KOPT-K1 (cell line): Measurements from ENCODE around the gene KIF26B.

Source experiments
- H3K27ac ChIP-seq: fragments of 200-600 bp; sonication (generic); 2 replicates; pipeline ENCODE4 v1.5.1; 2016; ENCODE audit warnings: antibody characterized with exemption, mild to moderate bottlenecking, low read depth, low read length; ENCODE audit not compliant: poor library complexity, severe bottlenecking
- H3K36me3 ChIP-seq: fragments of 200-600 bp; sonication (generic); 2 replicates; pipeline ENCODE4 v1.5.1; 2017; ENCODE audit warnings: antibody characterized with exemption, mild to moderate bottlenecking, low read length, moderate library complexity; ENCODE audit not compliant: insufficient read depth
- H3K9me3 ChIP-seq: fragments of 200-600 bp; sonication (generic); 2 replicates; pipeline ENCODE4 v1.5.1; 2017; ENCODE audit warnings: antibody characterized with exemption, low read length, mild to moderate bottlenecking; ENCODE audit not compliant: insufficient read depth, poor library complexity, severe bottlenecking

KIF26B gene

GRCh38 chr1:245552331-245552730 is 397.5 kb downstream of the KIF26B start:
- Histone ChIP-seq H3K9me3 (peaks cover 3% of the 10 kb centered on the region), H3K36me3 (no peaks in the 10 kb centered on the region), H3K27ac (no peak overlapping the region)

DNA sequence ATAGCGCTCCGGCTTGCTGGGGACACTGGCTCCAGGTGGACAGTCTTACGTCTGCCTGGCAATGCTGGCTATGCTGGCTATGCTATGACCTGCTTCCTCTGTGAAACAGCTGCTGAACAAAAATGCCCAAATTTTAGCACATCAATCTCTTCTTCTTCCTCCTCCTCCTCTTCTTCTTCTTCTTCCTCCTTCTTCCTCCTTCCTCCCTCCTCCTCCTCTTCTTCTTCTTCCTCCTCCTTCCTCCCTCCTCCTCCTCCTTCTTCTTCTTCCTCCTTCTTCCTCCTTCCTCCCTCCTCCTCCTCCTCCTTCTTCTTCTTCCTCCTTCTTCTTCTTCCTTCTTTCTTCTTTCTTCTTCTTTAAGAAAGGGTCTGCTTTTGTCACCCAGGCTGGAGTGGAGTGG is 401.3 kb downstream of the KIF26B start:
- no peak overlapping the region for H3K27ac ChIP-seq
- no peaks in the 10 kb centered on the region for H3K36me3 ChIP-seq
- peaks cover 3% of the 10 kb centered on the region for H3K9me3 ChIP-seq

DNA sequence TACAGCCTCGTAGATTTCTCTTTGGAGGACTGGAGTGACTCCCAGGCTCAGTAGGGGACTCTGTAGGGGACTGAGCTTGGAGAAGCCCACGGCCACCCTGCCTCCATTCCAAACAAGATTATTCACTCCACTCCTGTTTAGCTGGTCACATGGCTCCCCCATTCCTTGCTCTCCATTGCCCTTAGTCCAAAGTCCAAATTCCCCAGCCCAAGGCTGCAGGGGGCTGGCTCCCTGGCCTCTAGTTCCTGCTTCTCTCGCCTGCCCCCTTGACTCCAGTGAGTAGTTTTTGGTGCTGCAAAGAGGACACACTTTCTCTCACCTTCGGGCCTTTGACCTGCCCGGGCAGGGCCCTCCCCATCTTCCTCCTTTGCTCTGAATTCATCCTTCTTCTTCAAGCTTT is 403.3 kb downstream of the KIF26B start:
- H3K9me3 ChIP-seq: no peaks in the 10 kb centered on the region

DNA sequence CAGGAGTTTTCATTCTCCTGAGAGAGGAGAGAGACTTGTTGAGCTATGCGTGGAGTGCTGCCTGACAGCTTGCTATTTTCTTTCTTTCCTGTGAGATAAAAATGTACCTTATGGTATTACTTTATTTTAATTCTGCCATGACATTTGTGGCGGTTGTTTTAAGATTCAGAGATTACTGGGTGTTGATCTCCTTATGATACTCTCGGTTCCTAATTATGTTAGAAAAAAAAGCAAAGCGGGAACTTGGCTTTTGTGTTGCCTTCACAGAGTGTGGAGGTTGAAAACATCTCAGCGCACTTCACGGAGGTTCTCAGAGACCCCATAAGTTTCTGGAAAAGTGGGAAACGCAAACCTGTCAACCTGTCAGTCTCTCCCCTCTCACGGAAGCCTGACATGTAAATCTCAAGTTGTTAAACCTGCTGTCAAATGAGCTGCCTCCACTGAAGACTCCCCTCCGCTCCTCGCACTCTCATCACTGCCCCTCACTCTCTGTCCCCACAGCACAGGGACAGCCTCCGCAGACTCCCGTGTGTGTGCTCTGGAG is 405.6 kb downstream of the KIF26B start:
- Histone ChIP-seq H3K27ac (no peak overlapping the region), H3K9me3 (no peaks in the 10 kb centered on the region), H3K36me3 (no peaks in the 10 kb centered on the region)

More for the DNA sequence above, 403.3 kb downstream of the KIF26B start:
- no peak overlapping the region for H3K27ac ChIP-seq
- no peaks in the 10 kb centered on the region for H3K36me3 ChIP-seq

- Histone ChIP-seq H3K36me3 (no peaks in the 10 kb centered on the region), H3K9me3 (peaks cover 7% of the 10 kb centered on the region), H3K27ac (no peak overlapping the region)
Measured at GRCh38 chr1:245561665-245562234, 407.0 kb downstream of the KIF26B start.

DNA sequence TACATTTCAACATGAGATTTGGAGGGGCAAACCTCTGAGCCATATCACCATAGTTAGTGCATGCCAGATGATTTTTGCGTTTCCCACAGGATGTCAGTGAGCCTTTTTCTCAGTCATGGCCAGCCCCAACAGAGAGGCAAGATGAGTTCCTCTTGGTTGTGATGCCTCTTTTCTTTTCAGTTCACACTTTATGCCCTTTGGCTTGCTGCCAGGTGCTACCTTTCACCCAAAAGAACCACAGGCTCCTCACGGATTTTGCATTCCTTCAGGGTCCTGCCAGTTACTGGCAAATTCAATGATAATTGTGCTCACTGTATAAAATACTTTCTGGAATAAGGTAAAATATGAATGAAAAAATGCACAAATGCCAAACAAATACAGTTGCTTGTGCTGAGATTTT is 411.3 kb downstream of the KIF26B start:
- H3K9me3 ChIP-seq: peaks cover 7% of the 10 kb centered on the region
- no peak overlapping the region for H3K27ac ChIP-seq
- H3K36me3 ChIP-seq: no peaks in the 10 kb centered on the region

- Histone ChIP-seq H3K9me3 (peaks cover 7% of the 10 kb centered on the region), H3K27ac (no peak overlapping the region), H3K36me3 (no peaks in the 10 kb centered on the region)
Measured at GRCh38 chr1:245566952-245567351, 412.2 kb downstream of the KIF26B start.

DNA sequence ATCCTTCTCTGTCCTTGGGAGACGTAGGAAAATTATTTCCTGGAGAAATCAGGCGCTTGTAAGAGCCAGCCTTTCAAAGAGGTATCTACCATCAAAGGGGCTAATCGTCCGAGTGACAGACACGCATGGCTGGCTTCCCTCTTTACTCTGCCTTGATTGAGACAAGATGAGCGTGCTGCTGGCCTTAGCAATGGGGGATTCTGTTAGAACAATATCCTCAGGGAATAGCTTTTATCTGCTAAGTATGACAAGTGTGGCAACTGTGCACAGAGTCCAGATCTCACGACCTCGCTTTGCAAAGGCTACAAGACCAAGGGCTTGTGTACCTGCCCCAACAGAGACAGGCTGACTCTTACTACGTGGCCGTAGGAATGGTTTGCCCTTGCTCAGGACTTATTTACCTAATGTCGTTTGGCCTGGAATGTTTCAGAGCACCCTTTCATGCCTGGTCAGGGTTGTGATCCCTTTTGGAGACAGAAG is 417.1 kb downstream of the KIF26B start:
- H3K9me3 ChIP-seq: no peaks in the 10 kb centered on the region
- no peaks in the 10 kb centered on the region for H3K36me3 ChIP-seq
- no peak overlapping the region for H3K27ac ChIP-seq

GRCh38 chr1:245572709-245573108 is 417.9 kb downstream of the KIF26B start:
- no peaks in the 10 kb centered on the region for H3K36me3 ChIP-seq
- no peaks in the 10 kb centered on the region for H3K9me3 ChIP-seq
- no peak overlapping the region for H3K27ac ChIP-seq

GRCh38 chr1:245575710-245576109 is 420.9 kb downstream of the KIF26B start:
- Histone ChIP-seq H3K36me3 (no peaks in the 10 kb centered on the region), H3K27ac (no peak overlapping the region)

DNA sequence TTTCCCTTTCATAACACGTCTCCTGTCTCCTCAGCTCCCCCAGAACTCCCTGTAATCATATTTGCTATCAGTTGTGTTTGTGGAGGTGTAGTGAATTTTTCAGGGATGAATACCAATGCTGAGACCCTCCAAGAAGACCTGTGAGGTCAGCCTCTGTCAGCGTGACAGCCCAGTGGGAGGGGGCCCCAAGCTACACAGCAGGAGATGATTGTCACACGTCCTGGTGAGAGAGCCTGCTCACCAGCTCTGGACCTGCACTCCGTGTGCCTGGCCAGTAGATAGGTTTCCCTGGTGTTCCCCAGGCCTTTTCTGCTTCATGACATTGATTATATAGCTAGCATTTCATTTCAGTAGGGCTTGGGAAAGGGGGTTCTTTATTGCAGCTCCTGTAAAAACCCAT is 421.5 kb downstream of the KIF26B start:
- Histone ChIP-seq H3K27ac (no peak overlapping the region), H3K36me3 (no peaks in the 10 kb centered on the region), H3K9me3 (no peaks in the 10 kb centered on the region)

More at GRCh38 chr1:245575710-245576109, 420.9 kb downstream of the KIF26B start:
- H3K9me3 ChIP-seq: no peaks in the 10 kb centered on the region

GRCh38 chr1:245577191-245578157 is 422.7 kb downstream of the KIF26B start:
- Histone ChIP-seq H3K9me3 (no peaks in the 10 kb centered on the region), H3K27ac (no peak overlapping the region), H3K36me3 (no peaks in the 10 kb centered on the region)

- H3K27ac ChIP-seq: no peak overlapping the region
- H3K9me3 ChIP-seq: no peaks in the 10 kb centered on the region
- no peaks in the 10 kb centered on the region for H3K36me3 ChIP-seq
Measured at GRCh38 chr1:245578308-245578707, 423.5 kb downstream of the KIF26B start.

DNA sequence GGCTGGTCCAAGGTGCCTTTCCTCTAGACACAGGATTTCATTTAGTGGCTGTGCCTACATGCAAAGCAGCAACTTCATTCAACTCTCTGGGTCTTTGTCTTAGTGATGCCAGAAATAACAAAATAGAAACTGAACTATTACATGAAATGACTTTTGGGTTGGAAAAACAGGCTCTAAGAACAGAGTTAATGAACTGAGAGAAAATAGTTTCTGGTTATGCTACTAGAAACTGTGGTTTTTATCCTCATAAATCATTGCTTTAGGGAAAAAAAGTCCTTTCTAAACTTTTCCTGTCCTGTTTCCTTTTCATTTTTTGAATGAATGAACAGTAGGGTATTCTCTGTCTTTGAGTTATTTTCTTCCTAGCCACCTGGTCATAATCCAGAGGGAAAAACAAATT is 424.0 kb downstream of the KIF26B start:
- no peaks in the 10 kb centered on the region for H3K9me3 ChIP-seq
- no peaks in the 10 kb centered on the region for H3K36me3 ChIP-seq
- no peak overlapping the region for H3K27ac ChIP-seq

GRCh38 chr1:245579881-245580280 is 425.1 kb downstream of the KIF26B start:
- no peak overlapping the region for H3K27ac ChIP-seq
- no peaks in the 10 kb centered on the region for H3K36me3 ChIP-seq
- no peaks in the 10 kb centered on the region for H3K9me3 ChIP-seq
